HL-60 (cell line): ENCODE data around the gene CRIP1.

Experiments
- DNase-seq, 2 experiments: peaks; one replicate each; pipeline ENCODE4 v3.0.0-alpha.2; 2010 to 2020; ENCODE audit warnings: low read depth in 1 of 2, low spot score in 1 of 2
- H3K27ac ChIP-seq: fragments of 250-450 bp; sonication (Bioruptor Pico); replicated peaks from 2 replicates; pipeline ENCODE4 v1.5.1; 2020; ENCODE audit warnings: mild to moderate bottlenecking, moderate library complexity
- H3K27me3 ChIP-seq: fragments of 250-450 bp; sonication (Bioruptor Pico); 2 replicates; pipeline ENCODE4 v1.5.1; 2021; ENCODE audit warnings: mild to moderate bottlenecking, moderate library complexity; ENCODE audit not compliant: insufficient read depth, poor library complexity, severe bottlenecking
- H3K4me3 ChIP-seq: replicated peaks from 2 replicates; pipeline ENCODE4 v1.5.1; 2011; ENCODE audit warnings: mild to moderate bottlenecking, control low read depth, low read length; ENCODE audit not compliant: insufficient read depth
- CTCF ChIP-seq: IDR thresholded peaks from one replicate; pipeline ENCODE4 v1.5.1; 2011; ENCODE audit warnings: low read length, control low read depth, inconsistent platforms; ENCODE audit not compliant: insufficient read depth
- GABPA ChIP-seq: IDR thresholded peaks from 2 replicates; pipeline ENCODE4 v1.6.1; 2012; ENCODE audit warnings: low read depth
- POLR2AphosphoS5 ChIP-seq: IDR thresholded peaks from 2 replicates; pipeline ENCODE4 v1.6.1; 2012; ENCODE audit warnings: low read depth
- REST ChIP-seq: IDR thresholded peaks from 2 replicates; pipeline ENCODE4 v1.6.1; 2012; ENCODE audit warnings: low read depth; ENCODE audit not compliant: insufficient replicate concordance
- SPI1 ChIP-seq: IDR thresholded peaks from 2 replicates; pipeline ENCODE4 v1.6.1; 2012; ENCODE audit warnings: low read depth, mild to moderate bottlenecking, borderline replicate concordance

CRIP1 gene

GRCh38 chr14:105501504-105502291 is 15.0 kb downstream of the CRIP1 start:
- TF ChIP-seq POLR2AphosphoS5 (no peak), SPI1 (no peak), GABPA (no peak), CTCF (no peak), REST (no peak)
- DNase-seq = no peak
- Histone ChIP-seq H3K27me3 (no peaks in the 10 kb centered on the region), H3K27ac (no peak overlapping the region), H3K4me3 (no peak overlapping the region)

- TF ChIP-seq POLR2AphosphoS5 = no peak
- TF ChIP-seq GABPA = no peak
- TF ChIP-seq CTCF = no peak
- TF ChIP-seq REST = no peak
- no peak for TF ChIP-seq SPI1
- no peak overlapping the region for H3K27ac ChIP-seq
- no peak for DNase-seq
- H3K27me3 ChIP-seq = peaks cover 2% of the 10 kb centered on the region
- no peak overlapping the region for H3K4me3 ChIP-seq
These were observed 16.0 kb downstream of the CRIP1 start for GRCh38 chr14:105502446-105503295.

GRCh38 chr14:105503296-105503640 is 16.6 kb downstream of the CRIP1 start:
- DNase-seq = no peak
- TF ChIP-seq GABPA (no peak), POLR2AphosphoS5 (no peak), REST (no peak), SPI1 (no peak), CTCF (no peak)
- Histone ChIP-seq H3K27ac (no peak overlapping the region), H3K4me3 (no peak overlapping the region), H3K27me3 (peaks cover 2% of the 10 kb centered on the region)
